ENCODE results near the gene FBXO39.
A peak's percentile ranks its signal among the peaks of the same experiment; 100 is the strongest.

FBXO39 gene

DNA sequence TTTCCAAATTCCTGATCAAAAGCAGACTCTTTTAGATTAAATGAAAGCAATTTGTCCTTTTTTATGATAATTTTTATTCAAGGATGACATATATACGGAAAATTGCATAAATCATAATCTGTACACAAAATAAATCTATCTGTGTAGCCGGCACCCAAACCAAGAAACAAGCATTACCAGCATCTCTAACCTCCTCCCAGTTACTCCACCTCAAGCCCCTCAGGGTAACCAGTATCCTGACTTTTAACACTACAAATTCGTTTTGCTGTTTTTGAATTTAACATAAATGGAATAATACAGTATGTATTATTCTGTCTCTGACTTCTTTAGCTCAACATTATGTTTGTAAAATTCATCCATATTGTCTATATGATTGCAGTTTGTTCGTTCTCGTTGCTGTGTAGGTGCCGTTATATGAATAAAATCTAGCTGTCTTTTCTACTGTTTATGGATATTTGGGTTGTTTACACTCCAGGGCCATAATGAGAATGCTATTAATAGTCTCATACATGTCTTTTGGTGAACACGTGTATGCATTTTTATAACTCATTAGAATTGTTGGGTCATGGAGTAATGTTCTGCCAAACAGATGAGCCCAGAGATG is 54.5 kb downstream of the FBXO39 start:
- Histone ChIP-seq H3K9me3 (replicated peaks in 1 of 11) (no peaks in the 10 kb centered on the region), H3K4me1 (peaks cover 15 to 21% (median 19%) of the 10 kb centered on the region in 10 experiments), H3K9ac (no peak overlapping the region), H4K20me1 (no peaks in the 10 kb centered on the region), H3K4me2 (peak overlapping the region in 10 of 11 experiments; percentile 87 to 96 (median 91); a peak in 14 of 22 replicates), H3K36me3 (no peaks in the 10 kb centered on the region), H3K4me3 (no peak overlapping the region), H3K27me3 (peaks cover 6 to 15% (median 10%) of the 10 kb centered on the region in 11 experiments; a peak in 13 of 22 replicates), H3K27ac (no peak overlapping the region; a peak in 1 of 22 replicates)
- no peak for TF ChIP-seq Cebpa-rat (IDR thresholded peaks at IDR 0.05)

DNA sequence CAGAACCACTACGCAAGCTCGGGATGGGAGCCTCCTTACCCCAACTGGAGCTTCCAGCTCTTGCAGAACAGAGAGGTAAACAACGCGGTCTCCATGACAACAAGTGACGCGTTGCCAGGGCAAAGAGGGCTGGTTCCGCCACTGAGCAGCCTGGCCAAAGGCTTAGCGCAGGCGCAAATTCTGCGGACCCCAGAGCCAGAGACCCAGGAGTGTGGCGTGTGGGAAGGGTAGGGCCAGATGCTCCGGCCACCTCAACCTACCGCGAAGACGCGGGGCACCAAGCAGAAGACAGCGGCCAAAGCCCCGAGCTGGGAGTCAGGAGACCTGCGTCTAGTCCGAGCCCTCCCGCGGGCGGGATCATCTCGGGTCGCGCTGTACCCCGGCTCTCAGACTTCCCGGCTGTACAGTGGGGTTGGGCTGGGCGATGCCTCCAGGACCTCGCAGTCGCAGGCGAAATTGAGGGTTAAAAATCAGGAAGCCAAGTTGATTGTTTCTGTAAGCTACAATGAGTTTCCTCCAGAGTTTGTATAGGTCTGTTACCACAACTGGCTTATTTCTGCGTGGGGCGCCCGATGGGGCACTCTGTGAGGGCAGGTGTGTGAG is 55.7 kb downstream of the FBXO39 start, which contains the start of gene TEKT1:
Gene TEKT1, minus strand, starts transcription at position 69 of the 603 bp plus-strand sequence. CDS start 1,353 bp downstream, outside the sequence.
- peaks cover 6 to 15% (median 10%) of the 10 kb centered on the region in 11 experiments; a peak in 13 of 22 replicates for H3K27me3 ChIP-seq
- peak within 1 kb of the TSS; percentile 31 to 67 (median 54); a peak in 19 of 20 replicates for H3K4me3 ChIP-seq
- H3K4me1 ChIP-seq = peaks cover 15 to 21% (median 19%) of the 10 kb centered on the region in 10 experiments
- H3K36me3 ChIP-seq = no peaks in the 10 kb centered on the region
- H3K9me3 ChIP-seq (replicated peaks in 1 of 11) = no peaks in the 10 kb centered on the region
- H3K4me2 ChIP-seq = peak within 1 kb of the TSS; percentile 87 to 96 (median 92)
- H3K27ac ChIP-seq = peak within 1 kb of the TSS in 3 of 11 experiments; percentile 10 to 58 (median 57); a peak in 4 of 22 replicates
- no peaks in the 10 kb centered on the region for H4K20me1 ChIP-seq
- no peak for TF ChIP-seq Cebpa-rat (IDR thresholded peaks at IDR 0.05)
- peak within 1 kb of the TSS in 7 of 11 experiments; percentile 6 to 61 (median 43); a peak in 7 of 22 replicates for H3K9ac ChIP-seq

All from BLaER1 treated with 17β-estradiol and CSF1 and Interleukin-3, amounts not matched to agents 10 nM and 100 nM (cell line).